A673 (cell line): ENCODE data around the gene PDE11A. TPM values are rescaled to one million over a fixed set of nuclear protein-coding genes. Genes with fewer than 3 reads are reported as not detected.

Experiments used
- BruUV-seq: library from RNA; stranded (reverse); fragments of 400-500 nt; replicated peaks from 2 replicates; lab custom pipeline; 2021; lab: Mats Ljungman, UMichigan
- CTCF ChIA-PET: fragments of 300-600 bp; sonication (Branson Sonifier 250); formaldehyde crosslinking; loops from one replicate; lab custom pipeline; 2022; ENCODE audit warnings: antibody characterized with exemption; lab: Charles Lee
- POLR2A ChIA-PET: fragments of 300-600 bp; sonication (Branson Sonifier 250); formaldehyde crosslinking; loops from one replicate; lab custom pipeline; 2022; ENCODE audit warnings: antibody characterized with exemption; ENCODE audit not compliant: low non-redundant PET; lab: Charles Lee
- DNase-seq: peaks from one replicate; pipeline ENCODE4 v3.0.0-alpha.2; 2015; ENCODE audit warnings: low spot score
- H3K27ac ChIP-seq: fragments of 200-600 bp; sonication (generic); 2 replicates; pipeline ENCODE4 v1.5.1; 2016; ENCODE audit warnings: mixed run types, low read depth, mild to moderate bottlenecking, mixed read lengths, antibody characterized with exemption, low read length; ENCODE audit not compliant: poor library complexity, severe bottlenecking
- H3K27me3 ChIP-seq: fragments of 200-600 bp; sonication (generic); replicated peaks from 2 replicates; pipeline ENCODE4 v1.6.1; 2017; ENCODE audit warnings: mixed run types, low read depth, mild to moderate bottlenecking, mixed read lengths, antibody characterized with exemption, low read length; ENCODE audit not compliant: insufficient read depth, poor library complexity
- H3K36me3 ChIP-seq: fragments of 200-600 bp; sonication (generic); 2 replicates; pipeline ENCODE4 v1.6.1; 2016; ENCODE audit warnings: mixed run types, mild to moderate bottlenecking, mixed read lengths, antibody characterized with exemption, low read length; ENCODE audit not compliant: insufficient read depth, poor library complexity, severe bottlenecking
- H3K4me1 ChIP-seq: fragments of 200-600 bp; sonication (generic); 2 replicates; pipeline ENCODE4 v1.6.1; 2017; ENCODE audit warnings: mixed run types, mild to moderate bottlenecking, mixed read lengths, antibody characterized with exemption, low read length; ENCODE audit not compliant: insufficient read depth, poor library complexity, severe bottlenecking
- H3K4me3 ChIP-seq: fragments of 200-600 bp; sonication (generic); 2 replicates; pipeline ENCODE4 v1.5.1; 2016; ENCODE audit warnings: low read depth, mixed run types, mild to moderate bottlenecking, mixed read lengths, low read length; ENCODE audit not compliant: poor library complexity, severe bottlenecking
- H3K9me3 ChIP-seq: fragments of 200-600 bp; sonication (generic); 2 replicates; pipeline ENCODE4 v1.6.1; 2016; ENCODE audit warnings: mixed run types, low read depth, mild to moderate bottlenecking, mixed read lengths, antibody characterized with exemption, low read length; ENCODE audit not compliant: poor library complexity, severe bottlenecking
- CTCF ChIP-seq: fragments of 300-800, 200-600 bp; sonication (generic); conservative IDR thresholded peaks from 2 replicates; pipeline ENCODE4 v1.5.1; 2017; ENCODE audit warnings: low read depth, mild to moderate bottlenecking, antibody characterized with exemption, low read length, moderate library complexity, mixed read lengths
- EZH2 ChIP-seq: fragments of 200-600 bp; sonication (generic); IDR thresholded peaks from 2 replicates; pipeline ENCODE4 v1.6.1; 2017; ENCODE audit warnings: borderline replicate concordance, low read depth, mild to moderate bottlenecking, mixed read lengths, antibody characterized with exemption, low read length; ENCODE audit not compliant: poor library complexity, severe bottlenecking
- intact Hi-C: fragments of 100-400 bp; cut with micrococcal nuclease; formaldehyde crosslinking; loops from one replicate; pipeline ENCODE4 v1.10.0; 2022; ENCODE audit not compliant: unreplicated experiment
- total RNA-seq: library from RNA; stranded (reverse); gene quantifications from 2 replicates; pipeline ENCODE4 v1.2.3, GENCODE V29; 2021

Gene PDE11A
- total RNA-seq, 1 experiment from 2014 or later: not detected

GRCh38 chr2:177617849-177618248, 454.7 kb downstream of the PDE11A start:
- no TSS peak for BruUV-seq
- Histone ChIP-seq H3K4me1 (peaks cover 8% of the 10 kb centered on the region), H3K27me3 (no peaks in the 10 kb centered on the region), H3K27ac (peak overlapping the region; percentile 99), H3K36me3 (no peaks in the 10 kb centered on the region), H3K4me3 (peak overlapping the region; percentile 69), H3K9me3 (no peaks in the 10 kb centered on the region)
- DNase-seq: no peak
- intact Hi-C loops: no loop called here
- ChIA-PET CTCF (no interaction called here), POLR2A (no interaction called here)
- TF ChIP-seq CTCF (no peak), EZH2 (no peak)

- CTCF ChIA-PET: no interaction called here
Observed at GRCh38 chr2:177616731-177617130, 455.8 kb downstream of the PDE11A start.

GRCh38 chr2:177616066-177616465, 456.5 kb downstream of the PDE11A start:
- intact Hi-C loops: no loop called here
- H3K4me3 ChIP-seq: no peak overlapping the region

More at GRCh38 chr2:177616731-177617130, 455.8 kb downstream of the PDE11A start:
- Histone ChIP-seq H3K9me3 (no peaks in the 10 kb centered on the region), H3K36me3 (no peaks in the 10 kb centered on the region), H3K4me3 (no peak overlapping the region), H3K27ac (no peak overlapping the region), H3K27me3 (no peaks in the 10 kb centered on the region), H3K4me1 (peaks cover 10% of the 10 kb centered on the region)
- no TSS peak for BruUV-seq
- TF ChIP-seq EZH2 (no peak), CTCF (no peak)
- no peak for DNase-seq
- intact Hi-C loops: no loop called here
- POLR2A ChIA-PET: no interaction called here

More at GRCh38 chr2:177616066-177616465, 456.5 kb downstream of the PDE11A start:
- POLR2A ChIA-PET: no interaction called here
- BruUV-seq: no TSS peak
- H3K4me1 ChIP-seq: peaks cover 10% of the 10 kb centered on the region
- CTCF ChIA-PET: no interaction called here
- H3K27me3 ChIP-seq: no peaks in the 10 kb centered on the region
- DNase-seq: no peak
- no peaks in the 10 kb centered on the region for H3K36me3 ChIP-seq
- no peak overlapping the region for H3K27ac ChIP-seq
- no peak for TF ChIP-seq EZH2
- no peak for TF ChIP-seq CTCF
- H3K9me3 ChIP-seq: no peaks in the 10 kb centered on the region
